Measurements from ENCODE around the gene FMNL2. TPM values are rescaled to one million over a fixed set of nuclear protein-coding genes. Genes with fewer than 3 reads are reported as not detected.

Gene FMNL2
- total and polyA plus RNA-seq, 2 of the 4 experiments (the other 2 are of a cell fraction), result 10.9 to 11.4 TPM

- Histone ChIP-seq H3K9me1 (ENCODE audit: insufficient read depth, low read length) (no peaks in the 10 kb centered on the region), H2AK9ac (replicated peaks; ENCODE audit: low read depth, low read length, poor library complexity) (no peak overlapping the region), H3K4me1 (ENCODE audit: control insufficient read depth, insufficient read depth, low read length) (peaks cover 2% of the 10 kb centered on the region), H3K27ac (ENCODE audit: insufficient read depth, low read length) (no peak overlapping the region), H3K4me2 (ENCODE audit: low read depth, low read length) (no peak overlapping the region), H3K36me3 (ENCODE audit: control insufficient read depth, insufficient read depth, low read length) (no peaks in the 10 kb centered on the region), H2BK20ac (ENCODE audit: low read depth, low read length) (no peak overlapping the region), H3K4me3 (ENCODE audit: insufficient read depth, low read depth, low read length) (no peak overlapping the region), H3K56ac (ENCODE audit: extremely low read depth, insufficient read depth, low read length) (no peak overlapping the region), H2AFZ (replicated peaks; ENCODE audit: low read length, poor library complexity) (no peak overlapping the region), H4K20me1 (ENCODE audit: insufficient read depth, low read length) (no peaks in the 10 kb centered on the region), H3K9me3 (ENCODE audit: control insufficient read depth, insufficient read depth, low read length) (no peaks in the 10 kb centered on the region), H3K14ac (replicated peaks; ENCODE audit: low read depth, low read length) (no peak overlapping the region), H3K23ac (ENCODE audit: low read depth, low read length) (no peak overlapping the region), H2BK5ac (ENCODE audit: low read depth, low read length, poor library complexity, severe bottlenecking) (no peak overlapping the region), H3K79me1 (ENCODE audit: low read depth in 1 of 2, low read length in 2 of 2) (peaks cover 23 to 43% of the 10 kb centered on the region in 2 experiments), H2BK120ac (ENCODE audit: low read depth, low read length) (no peak overlapping the region), H3K18ac (ENCODE audit: low read depth, low read length) (no peak overlapping the region), H3K9ac (ENCODE audit: low read depth, low read length) (no peak overlapping the region), H3K4ac (ENCODE audit: low read depth, low read length) (no peak overlapping the region), H3K27me3 (ENCODE audit: control insufficient read depth, insufficient read depth, low read length) (no peaks in the 10 kb centered on the region), H2BK15ac (ENCODE audit: low read depth, low read length) (no peak overlapping the region), H4K5ac (ENCODE audit: low read depth, low read length) (no peak overlapping the region), H2AK5ac (ENCODE audit: low read depth, low read length) (no peak overlapping the region), H4K8ac (ENCODE audit: low read depth in 2 of 2, low read length in 2 of 2) (no peak overlapping the region), H4K91ac (ENCODE audit: insufficient read depth, low read depth, low read length) (no peak overlapping the region)
- TF ChIP-seq ELK1 (IDR thresholded peaks at IDR 0.05; ENCODE audit: borderline replicate concordance, low read depth, low read length), result no peak
- TF ChIP-seq NFE2L2 (IDR thresholded peaks at IDR 0.05; ENCODE audit: low read depth, low read length), result no peak
- no peak for TF ChIP-seq RCOR1 (IDR thresholded peaks at IDR 0.05; ENCODE audit: insufficient replicate concordance, low read length)
- TF ChIP-seq SMC3 (IDR thresholded peaks at IDR 0.05; ENCODE audit: low read depth, low read length), result no peak
- no peak for TF ChIP-seq POLR2A (IDR thresholded peaks at IDR 0.05; ENCODE audit: low read depth, low read length)
- TF ChIP-seq FOS (IDR thresholded peaks at IDR 0.05; ENCODE audit: low read depth, low read length), result 0 out of 2 replicates have a peak, but pooled peaks have one; percentile 37
- TF ChIP-seq RAD21 (IDR thresholded peaks at IDR 0.05; ENCODE audit: low read length), result no peak
- TF ChIP-seq CEBPB (IDR thresholded peaks at IDR 0.05; ENCODE audit: low read depth, low read length), result no peak
- in situ Hi-C loops (cut with MboI; ENCODE audit: low sequenced_read_pairs) (no loop called here), dilution Hi-C loops (cut with HindIII; ENCODE audit: low sequenced_read_pairs, unreplicated experiment) (no loop called here), intact Hi-C loops (cut with micrococcal nuclease) (loop anchor here (5.0 kb wide), 1 partner anchor 78 kb away; the partner anchor contains the start of gene FMNL2)
- CTCF ChIA-PET, result interaction anchor here (1.7 kb wide), 1 partner anchor 16 kb away, joined by 3 read pairs; no protein-coding TSS in a partner anchor
- peak; percentile 19 for DNase-seq
- BruUV-seq (replicated peaks), result no TSS peak
- ATAC-seq (ENCODE audit: low read depth), result no peak; the same call in 1 of the 2 replicates
- POLR2A ChIA-PET (ENCODE audit: unreplicated experiment), result no interaction called here
- no CpG with 5 or more reads among the region's 3 CpGs for WGBS, 2 experiments (ENCODE audit: extremely low coverage in 2 of 2, insufficient read length in 1 of 2)
These were observed 80.3 kb downstream of the FMNL2 start for GRCh38 chr2:152415231-152415642.

All from IMR-90 (cell line).